Caco-2 (cell line): ENCODE data around the gene ARID3C. TPM values are rescaled to one million over a fixed set of nuclear protein-coding genes. Genes with fewer than 3 reads are reported as not detected.

ENCODE experiments used
- BruUV-seq: library from RNA; stranded (reverse); fragments of 400-500 nt; replicated peaks from 2 replicates; lab custom pipeline; 2021; lab: Mats Ljungman, UMichigan
- CTCF ChIA-PET: fragments of 300-600 bp; sonication (Branson Sonifier 250); formaldehyde crosslinking; loops from one replicate; lab custom pipeline; 2022; ENCODE audit warnings: antibody characterized with exemption; lab: Charles Lee
- POLR2A ChIA-PET: fragments of 300-600 bp; sonication (Branson Sonifier 250); formaldehyde crosslinking; loops from one replicate; lab custom pipeline; 2022; ENCODE audit warnings: antibody characterized with exemption; lab: Charles Lee
- DNase-seq, 2 experiments: peaks; one replicate each; pipeline versions ENCODE4 v3.0.0 to v3.0.0-alpha.2; 2020 to 2022
- H3K27me3 ChIP-seq: replicated peaks from 2 replicates; pipeline ENCODE4 v1.6.0; 2011; ENCODE audit warnings: low read length; ENCODE audit not compliant: control insufficient read depth, insufficient read depth
- H3K36me3 ChIP-seq: 2 replicates; pipeline ENCODE4 v1.5.1; 2011; ENCODE audit warnings: low read length; ENCODE audit not compliant: control insufficient read depth, insufficient read depth
- H3K4me1 ChIP-seq: fragments of 250-450 bp; sonication (Bioruptor Pico); 2 replicates; pipeline ENCODE4 v1.5.1; 2020; ENCODE audit warnings: mild to moderate bottlenecking
- H3K4me3 ChIP-seq: 2 replicates; pipeline ENCODE4 v1.5.1; 2011; ENCODE audit warnings: low read depth, mild to moderate bottlenecking, control low read depth, low read length
- H3K9me3 ChIP-seq: fragments of 250-450 bp; sonication (Bioruptor Pico); 2 replicates; pipeline ENCODE4 v1.5.1; 2020; ENCODE audit warnings: mild to moderate bottlenecking, moderate library complexity
- H3K27ac Mint-ChIP-seq: one replicate; pipeline ENCODE4 v1.8.0; 2022; ENCODE audit warnings: mixed read lengths; ENCODE audit not compliant: unreplicated experiment
- H3K27me3 Mint-ChIP-seq: one replicate; pipeline ENCODE4 v1.8.0; 2022; ENCODE audit warnings: mixed read lengths; ENCODE audit not compliant: insufficient read depth, unreplicated experiment
- H3K36me3 Mint-ChIP-seq: one replicate; pipeline ENCODE4 v1.8.0; 2022; ENCODE audit warnings: mild to moderate bottlenecking, mixed read lengths; ENCODE audit not compliant: insufficient read depth, unreplicated experiment
- H3K4me1 Mint-ChIP-seq: one replicate; pipeline ENCODE4 v1.8.0; 2022; ENCODE audit warnings: low read depth, mixed read lengths; ENCODE audit not compliant: unreplicated experiment
- H3K4me3 Mint-ChIP-seq: one replicate; pipeline ENCODE4 v1.8.0; 2022; ENCODE audit warnings: mild to moderate bottlenecking, moderate library complexity, mixed read lengths; ENCODE audit not compliant: unreplicated experiment
- H3K9me3 Mint-ChIP-seq: one replicate; pipeline ENCODE4 v1.8.0; 2022; ENCODE audit warnings: mixed read lengths; ENCODE audit not compliant: unreplicated experiment
- intact Hi-C: fragments of 100-400 bp; cut with micrococcal nuclease; formaldehyde crosslinking; loops from one replicate; pipeline ENCODE4 v1.10.0; 2022; ENCODE audit not compliant: unreplicated experiment
- total RNA-seq: library from RNA; stranded (reverse); gene quantifications from 2 replicates; pipeline ENCODE4 v1.2.3, GENCODE V29; 2022
- TF ChIP-seq, protein P1 (sequence below), 2 experiments: fragments of 200-600 bp in 1 of 2; IDR thresholded peaks; 1 replicate in 1 of 2; 2 replicates in 1 of 2; pipeline versions ENCODE4 v1.5.1 to v1.8.0; 2011 to 2022; ENCODE audit warnings: antibody characterized with exemption in 1 of 2, control low read depth in 1 of 2, inconsistent platforms in 1 of 2, low read depth in 1 of 2, low read length in 1 of 2, mild to moderate bottlenecking in 1 of 2, moderate library complexity in 1 of 2; ENCODE audit not compliant: insufficient read depth in 1 of 2, severe bottlenecking in 1 of 2, unreplicated experiment in 1 of 2

ARID3C gene
- total RNA-seq, 1 experiment from 2014 or later, result not detected

DNA sequence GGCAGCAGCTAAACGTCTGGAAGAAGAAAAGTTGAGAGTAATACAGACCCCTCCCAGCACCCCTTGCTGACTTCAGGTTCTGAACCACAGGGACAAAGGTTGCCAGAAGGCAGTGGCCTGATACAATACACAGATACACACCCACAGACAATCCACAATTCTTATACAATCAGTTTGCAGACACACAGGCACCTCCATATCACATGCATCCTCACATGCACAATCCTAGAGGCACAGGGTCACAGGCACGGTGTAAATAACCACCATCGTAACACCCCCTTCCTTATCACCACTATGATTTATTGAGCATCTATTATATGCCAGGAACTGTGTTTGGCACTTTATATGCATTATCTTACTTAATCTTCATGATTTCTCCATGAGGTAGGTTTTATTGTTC, 47.5 kb downstream of the ARID3C start:
- Mint-ChIP-seq H3K4me1 (no peaks in the 10 kb centered on the region), H3K4me3 (no peak overlapping the region), H3K36me3 (no peaks in the 10 kb centered on the region), H3K9me3 (no peaks in the 10 kb centered on the region), H3K27me3 (peaks cover 16% of the 10 kb centered on the region), H3K27ac (no peak overlapping the region)
- Histone ChIP-seq H3K4me1 (no peaks in the 10 kb centered on the region; the same call in 1 of the 2 replicates), H3K4me3 (no peak overlapping the region), H3K36me3 (no peaks in the 10 kb centered on the region), H3K27me3 (peaks cover 1% of the 10 kb centered on the region), H3K9me3 (no peaks in the 10 kb centered on the region)
- no TSS peak for BruUV-seq
- CTCF ChIA-PET, result interaction anchor here (1.2 kb wide), 1 partner anchor 23 kb away, joined by 3 read pairs; no protein-coding TSS in a partner anchor
- POLR2A ChIA-PET, result no interaction called here
- TF ChIP-seq, protein P1, sequence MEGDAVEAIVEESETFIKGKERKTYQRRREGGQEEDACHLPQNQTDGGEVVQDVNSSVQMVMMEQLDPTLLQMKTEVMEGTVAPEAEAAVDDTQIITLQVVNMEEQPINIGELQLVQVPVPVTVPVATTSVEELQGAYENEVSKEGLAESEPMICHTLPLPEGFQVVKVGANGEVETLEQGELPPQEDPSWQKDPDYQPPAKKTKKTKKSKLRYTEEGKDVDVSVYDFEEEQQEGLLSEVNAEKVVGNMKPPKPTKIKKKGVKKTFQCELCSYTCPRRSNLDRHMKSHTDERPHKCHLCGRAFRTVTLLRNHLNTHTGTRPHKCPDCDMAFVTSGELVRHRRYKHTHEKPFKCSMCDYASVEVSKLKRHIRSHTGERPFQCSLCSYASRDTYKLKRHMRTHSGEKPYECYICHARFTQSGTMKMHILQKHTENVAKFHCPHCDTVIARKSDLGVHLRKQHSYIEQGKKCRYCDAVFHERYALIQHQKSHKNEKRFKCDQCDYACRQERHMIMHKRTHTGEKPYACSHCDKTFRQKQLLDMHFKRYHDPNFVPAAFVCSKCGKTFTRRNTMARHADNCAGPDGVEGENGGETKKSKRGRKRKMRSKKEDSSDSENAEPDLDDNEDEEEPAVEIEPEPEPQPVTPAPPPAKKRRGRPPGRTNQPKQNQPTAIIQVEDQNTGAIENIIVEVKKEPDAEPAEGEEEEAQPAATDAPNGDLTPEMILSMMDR (IDR thresholded peaks at IDR 0.05; ENCODE audit: insufficient read depth in 1 of 2, low read depth in 1 of 2, low read length in 1 of 2, severe bottlenecking in 1 of 2, unreplicated experiment in 1 of 2), result no peak
- no peak for DNase-seq
- intact Hi-C loops, result no loop called here

DNA sequence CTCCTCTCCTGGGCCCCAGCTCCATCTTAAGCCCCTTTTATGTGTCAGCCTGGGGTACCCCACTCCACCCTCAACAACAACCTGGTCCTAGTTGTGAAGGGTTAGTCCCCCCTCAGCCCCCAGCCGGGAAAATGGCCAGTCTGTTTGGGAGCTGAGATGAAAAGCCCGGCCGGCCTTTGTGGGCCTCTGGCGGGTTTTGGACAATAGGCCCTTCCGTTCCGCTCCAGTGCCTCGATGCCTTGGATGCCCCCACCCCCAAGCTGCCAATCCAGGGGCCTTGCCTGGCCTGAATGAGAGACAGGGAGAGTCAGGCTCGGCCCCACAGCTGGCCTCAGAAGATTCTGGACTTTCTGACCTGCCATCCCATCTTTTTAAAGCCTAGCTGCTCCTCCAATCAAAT, 48.5 kb downstream of the ARID3C start:
- H3K9me3 ChIP-seq, result no peaks in the 10 kb centered on the region
- ChIA-PET CTCF (interaction anchor here (0.8 to 1.0 kb wide), 2 partner anchors 11 to 18 kb away, joined by 3 to 4 read pairs; no protein-coding TSS in a partner anchor), POLR2A (no interaction called here)
- Mint-ChIP-seq H3K27ac (no peak overlapping the region), H3K9me3 (no peaks in the 10 kb centered on the region), H3K27me3 (peaks cover 14% of the 10 kb centered on the region), H3K4me1 (no peaks in the 10 kb centered on the region), H3K4me3 (no peak overlapping the region), H3K36me3 (no peaks in the 10 kb centered on the region)
- H3K4me3 ChIP-seq, result no peak overlapping the region
- no peaks in the 10 kb centered on the region for H3K4me1 ChIP-seq
- H3K27me3 ChIP-seq, result peaks cover 1% of the 10 kb centered on the region
- intact Hi-C loops, result no loop called here
- no peaks in the 10 kb centered on the region for H3K36me3 ChIP-seq
- TF ChIP-seq, protein P1 (IDR thresholded peaks at IDR 0.05; ENCODE audit: insufficient read depth in 1 of 2, low read depth in 1 of 2, low read length in 1 of 2, severe bottlenecking in 1 of 2, unreplicated experiment in 1 of 2), result no peak
- no TSS peak for BruUV-seq
- no peak for DNase-seq

DNA sequence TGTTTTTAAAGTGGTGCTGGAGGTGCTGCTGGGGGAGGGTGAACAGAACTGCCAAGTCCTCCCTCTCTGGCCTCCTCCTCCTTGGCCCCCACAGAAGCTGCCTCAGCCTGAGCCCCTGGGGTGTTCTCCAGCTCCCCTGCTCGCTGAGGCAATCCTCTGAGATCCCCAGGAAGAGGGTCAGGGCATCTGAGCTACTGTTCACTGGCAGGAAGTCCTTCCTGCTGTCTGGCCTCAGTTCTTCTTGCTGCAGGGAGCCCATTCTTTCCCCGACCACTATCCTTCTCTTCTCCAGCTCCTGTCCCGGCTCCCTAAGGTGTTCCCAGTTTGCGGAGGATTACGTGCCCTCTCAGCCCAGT, 49.1 kb downstream of the ARID3C start:
- intact Hi-C loops, result no loop called here
- no peaks in the 10 kb centered on the region for H3K4me1 Mint-ChIP-seq
- peaks cover 14% of the 10 kb centered on the region for H3K27me3 Mint-ChIP-seq
- TF ChIP-seq, protein P1 (IDR thresholded peaks at IDR 0.05; ENCODE audit: insufficient read depth in 1 of 2, low read depth in 1 of 2, low read length in 1 of 2, severe bottlenecking in 1 of 2, unreplicated experiment in 1 of 2), result no peak
- no peaks in the 10 kb centered on the region for H3K9me3 ChIP-seq
- peaks cover 1% of the 10 kb centered on the region for H3K27me3 ChIP-seq
- POLR2A ChIA-PET, result no interaction called here
- H3K36me3 ChIP-seq, result no peaks in the 10 kb centered on the region
- no TSS peak for BruUV-seq
- no peak for DNase-seq
- H3K36me3 Mint-ChIP-seq, result no peaks in the 10 kb centered on the region
- no peak overlapping the region for H3K27ac Mint-ChIP-seq
- no peaks in the 10 kb centered on the region for H3K4me1 ChIP-seq
- CTCF ChIA-PET, result interaction anchor here (0.6 to 0.8 kb wide), 2 partner anchors 12 to 150 kb away, joined by 4 to 8 read pairs; no protein-coding TSS in a partner anchor
- H3K9me3 Mint-ChIP-seq, result no peaks in the 10 kb centered on the region
- H3K4me3 Mint-ChIP-seq, result no peak overlapping the region
- H3K4me3 ChIP-seq, result no peak overlapping the region
